ENCODE measurements around the gene NCAM1. TPM values are rescaled to one million over a fixed set of nuclear protein-coding genes. Genes with fewer than 3 reads are reported as not detected.

Gene NCAM1
- polyA plus RNA-seq, 1 donor (not counting 4 experiments of a cell fraction or from before 2014, with no cell fraction given), result 0.04 TPM

DNA sequence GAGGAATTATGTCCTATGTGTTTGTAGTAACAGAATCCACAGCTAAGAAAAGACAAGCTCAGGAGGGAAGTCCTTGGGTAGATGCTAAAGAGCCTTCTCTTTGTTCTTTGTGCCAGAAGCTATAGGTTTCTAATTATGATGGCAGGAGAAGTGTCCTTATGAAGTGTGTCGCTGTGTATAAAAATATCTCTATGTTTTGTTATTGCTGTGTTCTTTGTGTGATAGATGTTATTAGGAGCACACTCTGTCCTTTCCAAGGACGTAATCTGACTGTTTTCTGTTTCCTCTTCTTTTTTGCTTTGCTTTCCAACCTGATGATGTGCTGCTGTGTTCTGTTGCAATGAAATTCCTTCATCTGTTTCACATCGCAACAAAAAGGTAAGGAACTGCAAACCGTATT, 171.9 kb downstream of the NCAM1 start:
- FAIRE-seq (no peak), DNase-seq (ENCODE audit: low read depth, low spot score) (no peak)
- Histone ChIP-seq H3K27ac (ENCODE audit: control insufficient read depth, insufficient read depth, low read length) (no peak overlapping the region), H2AFZ (ENCODE audit: control insufficient read depth, low read length) (no peak overlapping the region), H3K27me3 (ENCODE audit: control insufficient read depth, extremely low read depth, insufficient read depth, low read length) (peaks cover 3% of the 10 kb centered on the region), H3K4me2 (ENCODE audit: control insufficient read depth, extremely low read depth, insufficient read depth, low read depth, low read length) (no peak overlapping the region), H3K9ac (ENCODE audit: control insufficient read depth, extremely low read depth, insufficient read depth, low read length) (no peak overlapping the region), H3K9me3 (ENCODE audit: control insufficient read depth, low read depth, low read length) (no peaks in the 10 kb centered on the region), H3K4me3 (ENCODE audit: control insufficient read depth in 2 of 3, extremely low read depth in 1 of 3, insufficient read depth in 2 of 3, low read depth in 1 of 3, low read length in 3 of 3) (no peak overlapping the region), H3K36me3 (ENCODE audit: control insufficient read depth in 2 of 2, extremely low read depth in 1 of 2, insufficient read depth in 2 of 2, low read length in 2 of 2) (no peaks in the 10 kb centered on the region), H3K9me1 (ENCODE audit: control insufficient read depth, extremely low read depth, insufficient read depth, low read length) (no peaks in the 10 kb centered on the region), H3K4me1 (ENCODE audit: control insufficient read depth, extremely low read depth, insufficient read depth, low read length) (peaks cover 2% of the 10 kb centered on the region), H3K79me2 (ENCODE audit: control insufficient read depth, insufficient read depth, low read length) (no peaks in the 10 kb centered on the region), H4K20me1 (ENCODE audit: control insufficient read depth, extremely low read depth, insufficient read depth, low read length) (no peaks in the 10 kb centered on the region)
- dilution Hi-C loops (cut with MboI; ENCODE audit: extremely low pct_ligation_motif_present, low sequenced_read_pairs), result no loop called here
- TF ChIP-seq EZH2 (IDR thresholded peaks at IDR 0.05; ENCODE audit: low read length), result no peak
- TF ChIP-seq, protein P1, sequence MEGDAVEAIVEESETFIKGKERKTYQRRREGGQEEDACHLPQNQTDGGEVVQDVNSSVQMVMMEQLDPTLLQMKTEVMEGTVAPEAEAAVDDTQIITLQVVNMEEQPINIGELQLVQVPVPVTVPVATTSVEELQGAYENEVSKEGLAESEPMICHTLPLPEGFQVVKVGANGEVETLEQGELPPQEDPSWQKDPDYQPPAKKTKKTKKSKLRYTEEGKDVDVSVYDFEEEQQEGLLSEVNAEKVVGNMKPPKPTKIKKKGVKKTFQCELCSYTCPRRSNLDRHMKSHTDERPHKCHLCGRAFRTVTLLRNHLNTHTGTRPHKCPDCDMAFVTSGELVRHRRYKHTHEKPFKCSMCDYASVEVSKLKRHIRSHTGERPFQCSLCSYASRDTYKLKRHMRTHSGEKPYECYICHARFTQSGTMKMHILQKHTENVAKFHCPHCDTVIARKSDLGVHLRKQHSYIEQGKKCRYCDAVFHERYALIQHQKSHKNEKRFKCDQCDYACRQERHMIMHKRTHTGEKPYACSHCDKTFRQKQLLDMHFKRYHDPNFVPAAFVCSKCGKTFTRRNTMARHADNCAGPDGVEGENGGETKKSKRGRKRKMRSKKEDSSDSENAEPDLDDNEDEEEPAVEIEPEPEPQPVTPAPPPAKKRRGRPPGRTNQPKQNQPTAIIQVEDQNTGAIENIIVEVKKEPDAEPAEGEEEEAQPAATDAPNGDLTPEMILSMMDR (optimal IDR thresholded peaks at IDR 0.05 in 1 of 3, IDR thresholded peaks at IDR 0.05 in 1 of 3, conservative IDR thresholded peaks at IDR 0.05 in 1 of 3; ENCODE audit: extremely low read depth in 1 of 3, insufficient read depth in 2 of 3, low read length in 3 of 3), result no peak

DNA sequence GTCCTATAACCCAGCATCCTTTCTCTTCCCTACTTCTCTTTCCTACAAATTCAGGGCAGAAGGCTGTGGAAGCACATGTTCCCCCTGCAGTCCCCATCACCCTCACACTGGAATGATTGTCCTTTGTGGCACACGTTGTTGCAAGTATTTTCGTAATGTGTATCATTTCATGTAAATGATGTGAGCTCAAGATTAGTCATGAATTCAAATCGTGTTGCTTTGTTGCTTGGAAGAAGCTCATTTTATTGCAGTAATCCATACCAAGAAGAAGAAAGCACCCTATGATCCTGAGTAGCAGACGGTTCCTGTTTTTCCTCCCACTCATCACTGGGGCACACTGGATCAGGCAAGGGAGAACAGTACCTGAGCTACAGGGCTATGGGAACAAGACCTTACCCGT, 173.4 kb downstream of the NCAM1 start:
- FAIRE-seq (peak; percentile 17), DNase-seq (ENCODE audit: low read depth, low spot score) (no peak)
- no peak overlapping the region for H2AFZ ChIP-seq (ENCODE audit: control insufficient read depth, low read length)
- H3K27ac ChIP-seq (ENCODE audit: control insufficient read depth, insufficient read depth, low read length), result no peak overlapping the region
- H3K9me3 ChIP-seq (ENCODE audit: control insufficient read depth, low read depth, low read length), result no peaks in the 10 kb centered on the region
- TF ChIP-seq, protein P1 (optimal IDR thresholded peaks at IDR 0.05 in 1 of 3, IDR thresholded peaks at IDR 0.05 in 1 of 3, conservative IDR thresholded peaks at IDR 0.05 in 1 of 3; ENCODE audit: extremely low read depth in 1 of 3, insufficient read depth in 2 of 3, low read length in 3 of 3), result no peak
- no peak for TF ChIP-seq EZH2 (IDR thresholded peaks at IDR 0.05; ENCODE audit: low read length)
- no peak overlapping the region for H3K4me3 ChIP-seq (ENCODE audit: control insufficient read depth in 2 of 3, extremely low read depth in 1 of 3, insufficient read depth in 2 of 3, low read depth in 1 of 3, low read length in 3 of 3)
- H3K4me1 ChIP-seq (ENCODE audit: control insufficient read depth, extremely low read depth, insufficient read depth, low read length), result peaks cover 2% of the 10 kb centered on the region
- no peaks in the 10 kb centered on the region for H3K9me1 ChIP-seq (ENCODE audit: control insufficient read depth, extremely low read depth, insufficient read depth, low read length)
- dilution Hi-C loops (cut with MboI; ENCODE audit: extremely low pct_ligation_motif_present, low sequenced_read_pairs), result no loop called here
- H3K79me2 ChIP-seq (ENCODE audit: control insufficient read depth, insufficient read depth, low read length), result no peaks in the 10 kb centered on the region
- H3K9ac ChIP-seq (ENCODE audit: control insufficient read depth, extremely low read depth, insufficient read depth, low read length), result no peak overlapping the region
- H3K27me3 ChIP-seq (ENCODE audit: control insufficient read depth, extremely low read depth, insufficient read depth, low read length), result peaks cover 3% of the 10 kb centered on the region
- H3K4me2 ChIP-seq (ENCODE audit: control insufficient read depth, extremely low read depth, insufficient read depth, low read depth, low read length), result no peak overlapping the region
- H3K36me3 ChIP-seq (ENCODE audit: control insufficient read depth in 2 of 2, extremely low read depth in 1 of 2, insufficient read depth in 2 of 2, low read length in 2 of 2), result no peaks in the 10 kb centered on the region
- no peaks in the 10 kb centered on the region for H4K20me1 ChIP-seq (ENCODE audit: control insufficient read depth, extremely low read depth, insufficient read depth, low read length)
